ENCODE data around the gene CP.
A peak's percentile ranks its signal among the peaks of the same experiment; 100 is the strongest.

Gene CP

DNA sequence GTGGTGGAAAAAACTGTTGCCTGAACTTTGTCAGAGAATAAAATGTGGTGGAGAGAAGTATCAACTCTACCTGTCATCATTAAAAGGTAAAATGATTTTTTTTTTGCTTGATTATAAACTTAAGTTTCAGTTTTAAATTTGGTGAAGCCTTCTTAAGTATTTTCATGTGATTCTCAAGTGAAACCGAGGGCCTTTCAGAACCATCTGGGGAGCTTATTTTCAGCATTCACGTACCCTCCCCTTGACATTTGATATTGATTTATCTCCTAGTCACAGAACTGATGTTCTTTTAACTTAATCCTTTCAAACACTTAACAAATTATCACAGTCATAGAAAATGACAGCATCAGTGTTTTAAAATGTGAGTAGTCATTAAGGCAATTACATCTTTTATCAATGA, 53.7 kb downstream of the CP start:
- DNase-seq (ENCODE audit: low read depth) = no peak
- H3K4me3 ChIP-seq (ENCODE audit: low read depth, low read length) = no peak overlapping the region
- TF ChIP-seq CTCF (IDR thresholded peaks at IDR 0.05; ENCODE audit: insufficient read depth, low read depth, low read length, missing control alignments) = no peak

GRCh38 chr3:149163066-149163465, 58.6 kb downstream of the CP start:
- H3K4me3 ChIP-seq (ENCODE audit: low read depth, low read length) = no peak overlapping the region
- DNase-seq (ENCODE audit: low read depth) = no peak
- TF ChIP-seq CTCF (IDR thresholded peaks at IDR 0.05; ENCODE audit: insufficient read depth, low read depth, low read length, missing control alignments) = no peak

GRCh38 chr3:149162007-149162406, 59.6 kb downstream of the CP start:
- H3K4me3 ChIP-seq (ENCODE audit: low read depth, low read length) = no peak overlapping the region
- DNase-seq (ENCODE audit: low read depth) = no peak
- TF ChIP-seq CTCF (IDR thresholded peaks at IDR 0.05; ENCODE audit: insufficient read depth, low read depth, low read length, missing control alignments) = no peak

GRCh38 chr3:149160754-149161300, 60.8 kb downstream of the CP start:
- H3K4me3 ChIP-seq (ENCODE audit: low read depth, low read length) = no peak overlapping the region
- no peak for DNase-seq (ENCODE audit: low read depth)
- TF ChIP-seq CTCF (IDR thresholded peaks at IDR 0.05; ENCODE audit: insufficient read depth, low read depth, low read length, missing control alignments) = no peak

- no peak for TF ChIP-seq CTCF (IDR thresholded peaks at IDR 0.05; ENCODE audit: insufficient read depth, low read depth, low read length, missing control alignments)
- no peak for DNase-seq (ENCODE audit: low read depth)
- no peak overlapping the region for H3K4me3 ChIP-seq (ENCODE audit: low read depth, low read length)
These were observed 68.2 kb downstream of the CP start for GRCh38 chr3:149153402-149153801.

- no peak for TF ChIP-seq CTCF (IDR thresholded peaks at IDR 0.05; ENCODE audit: insufficient read depth, low read depth, low read length, missing control alignments)
- no peak overlapping the region for H3K4me3 ChIP-seq (ENCODE audit: low read depth, low read length)
These were observed 69.2 kb downstream of the CP start for GRCh38 chr3:149152420-149152819.

DNA sequence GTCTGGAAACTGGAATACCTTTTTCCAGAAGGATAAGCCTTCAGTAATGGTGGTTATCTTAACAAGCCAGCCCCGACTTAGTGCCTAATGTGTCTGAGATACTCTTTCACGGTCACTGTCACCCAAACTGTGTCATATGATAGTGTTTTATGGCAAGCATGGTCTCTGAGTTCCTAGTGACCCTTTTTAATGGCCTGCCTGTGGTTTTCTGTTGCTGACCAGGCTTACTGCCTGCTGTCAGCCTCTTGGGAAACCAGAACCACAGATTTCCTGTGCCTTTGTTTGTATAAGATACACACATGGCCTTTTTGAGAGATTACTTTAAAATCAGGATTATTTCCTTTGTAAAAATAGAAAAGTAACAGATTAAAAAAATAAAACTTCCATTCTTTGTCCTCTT, 69.8 kb downstream of the CP start:
- DNase-seq (ENCODE audit: low read depth) = peak; percentile 22
- H3K4me3 ChIP-seq (ENCODE audit: low read depth, low read length) = no peak overlapping the region
- no peak for TF ChIP-seq CTCF (IDR thresholded peaks at IDR 0.05; ENCODE audit: insufficient read depth, low read depth, low read length, missing control alignments)

More at GRCh38 chr3:149152420-149152819, 69.2 kb downstream of the CP start:
- peak; percentile 74 for DNase-seq (ENCODE audit: low read depth)

Data from GM12865 (cell line).